Erythroblast (primary cell): ENCODE results near the gene QRFPR.

Experiments used
- GATA1 ChIP-seq: IDR thresholded peaks from 2 replicates; pipeline ENCODE4 v1.6.1; 2011; ENCODE audit warnings: low read depth, mild to moderate bottlenecking, control low read depth, low read length, moderate library complexity
- POLR2A ChIP-seq: IDR thresholded peaks from 2 replicates; pipeline ENCODE4 v1.6.1; 2011; ENCODE audit warnings: mild to moderate bottlenecking, low read length

GRCh38 chr4:121428721-121429120, 47.9 kb upstream of the QRFPR start:
- TF ChIP-seq POLR2A (no peak), GATA1 (no peak)
